ENCODE results near the gene GUK1.

DNA sequence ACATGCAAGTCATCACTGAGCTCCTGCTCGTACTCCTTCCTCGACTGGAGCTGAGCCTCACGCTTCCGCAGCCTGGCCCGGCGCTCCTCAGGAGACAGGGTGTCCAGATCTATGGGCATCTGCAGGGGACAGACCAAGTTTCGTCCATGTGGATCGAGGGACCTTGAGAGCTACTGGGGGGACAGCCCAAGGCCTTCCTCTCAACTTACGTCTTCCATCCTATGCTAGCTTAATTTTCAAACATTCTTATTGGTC is 33.4 kb upstream of the GUK1 start:
- no peak for TF ChIP-seq POLR2A (IDR thresholded peaks at IDR 0.05; ENCODE audit: low read depth, low read length)
- TF ChIP-seq POLR2AphosphoS5 (IDR thresholded peaks at IDR 0.05; ENCODE audit: low read depth, low read length), result no peak
